Activated CD4-positive, alpha-beta T cell treated with anti-CD3 and anti-CD28 coated beads, Interleukin-2, amount 10 ng/mL, durations not matched to agents 24 days and 14 days (primary cell): ENCODE measurements around the gene ORC3. TPM values are rescaled to one million over a fixed set of nuclear protein-coding genes. Genes with fewer than 3 reads are reported as not detected.
"Not testable (repeated sequence)": the region's sequence is repeated elsewhere in the genome, so short reads cannot be mapped to it uniquely, and the experiment has no call there.

Experiments
- DNase-seq: peaks from one replicate; pipeline ENCODE4 v3.0.0; 2022
- H3K27ac Mint-ChIP-seq: one replicate; pipeline ENCODE4 v1.8.0; 2022; ENCODE audit warnings: mild to moderate bottlenecking, mixed read lengths
- H3K27me3 Mint-ChIP-seq: one replicate; pipeline ENCODE4 v1.8.0; 2022; ENCODE audit warnings: mixed read lengths
- H3K36me3 Mint-ChIP-seq: one replicate; pipeline ENCODE4 v1.8.0; 2022; ENCODE audit warnings: low read depth, mild to moderate bottlenecking, mixed read lengths
- H3K4me1 Mint-ChIP-seq: one replicate; pipeline ENCODE4 v1.8.0; 2021; ENCODE audit warnings: mixed read lengths
- H3K4me3 Mint-ChIP-seq: one replicate; pipeline ENCODE4 v1.8.0; 2022; ENCODE audit warnings: mild to moderate bottlenecking, moderate library complexity, mixed read lengths
- H3K9me3 Mint-ChIP-seq: one replicate; pipeline ENCODE4 v1.8.0; 2021; ENCODE audit warnings: mixed read lengths
- intact Hi-C: fragments of 100-400 bp; cut with micrococcal nuclease; formaldehyde crosslinking; loops from one replicate; pipeline ENCODE4 v1.15.1; 2023
- total RNA-seq: library from RNA; stranded (reverse); gene quantifications from 2 replicates; pipeline ENCODE4 v1.2.3, GENCODE V29; 2022

ORC3 gene
- total RNA-seq, 1 donor from 2014 or later: 38.6 TPM

DNA sequence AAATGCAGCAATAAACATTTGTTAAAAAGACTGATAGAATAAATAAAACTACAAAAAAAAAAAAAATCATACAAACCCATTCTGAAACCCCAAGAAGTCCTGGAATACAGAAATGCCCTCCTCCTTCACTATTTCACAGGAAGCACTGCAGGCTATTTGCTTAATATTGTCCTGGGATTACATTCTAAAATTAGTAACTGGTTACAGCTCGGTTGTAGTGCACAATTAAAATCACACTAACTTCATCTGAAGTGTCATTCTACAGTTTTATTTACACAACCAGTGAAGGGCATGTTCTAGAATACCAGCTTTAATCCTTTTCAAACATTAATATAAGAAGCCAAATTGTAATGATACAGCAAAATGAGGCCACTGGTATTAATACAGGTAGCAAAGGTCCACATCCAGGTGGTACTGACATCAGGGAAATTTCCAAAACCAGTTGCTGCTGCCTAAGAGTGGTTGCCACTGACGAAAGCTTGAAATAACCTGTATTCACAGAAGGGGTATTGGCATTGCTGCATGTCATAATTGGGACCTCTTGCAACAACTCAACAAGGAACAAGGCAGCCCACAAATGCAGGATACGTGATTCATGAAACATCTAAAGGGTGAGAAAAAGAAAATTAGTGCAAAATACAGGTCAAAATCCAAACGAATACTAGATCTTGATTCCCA lies 85.2 kb downstream of the ORC3 start:
- peaks cover 64% of the 10 kb centered on the region for H3K36me3 Mint-ChIP-seq

DNA sequence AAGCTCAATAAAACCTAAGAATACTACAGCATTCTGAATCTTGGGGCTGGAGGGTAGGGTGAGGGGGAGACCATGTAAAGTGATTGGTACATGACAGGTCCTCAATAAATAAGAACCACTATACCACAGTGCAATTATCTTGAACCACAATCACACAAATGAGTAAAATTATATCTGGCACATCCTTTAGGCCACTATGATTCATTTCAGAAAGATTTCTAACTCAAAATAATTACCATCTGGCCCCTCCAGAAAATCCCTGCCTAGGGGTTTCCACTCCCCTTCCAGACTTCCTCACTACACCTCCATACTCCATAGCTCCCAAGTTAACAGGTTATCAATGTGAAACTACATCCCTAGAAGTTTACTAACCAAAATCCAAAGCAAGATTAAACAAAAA lies 92.4 kb downstream of the ORC3 start:
- H3K9me3 Mint-ChIP-seq: peaks cover 4% of the 10 kb centered on the region
- peaks cover 42% of the 10 kb centered on the region for H3K36me3 Mint-ChIP-seq
- no peaks in the 10 kb centered on the region for H3K27me3 Mint-ChIP-seq
- H3K27ac Mint-ChIP-seq: peak overlapping the region; percentile 47
- intact Hi-C loops: loop anchor here (2.0 kb wide), 1 partner anchor 16 kb away; no protein-coding TSS in a partner anchor
- no peak overlapping the region for H3K4me3 Mint-ChIP-seq
- peaks cover 33% of the 10 kb centered on the region for H3K4me1 Mint-ChIP-seq
- no peak for DNase-seq

More for the DNA sequence above, 85.2 kb downstream of the ORC3 start:
- no peaks in the 10 kb centered on the region for H3K27me3 Mint-ChIP-seq
- no peak overlapping the region for H3K4me3 Mint-ChIP-seq
- H3K9me3 Mint-ChIP-seq: no peaks in the 10 kb centered on the region
- H3K4me1 Mint-ChIP-seq: peaks cover 22% of the 10 kb centered on the region
- intact Hi-C loops: no loop called here
- no peak overlapping the region for H3K27ac Mint-ChIP-seq
- no peak for DNase-seq

DNA sequence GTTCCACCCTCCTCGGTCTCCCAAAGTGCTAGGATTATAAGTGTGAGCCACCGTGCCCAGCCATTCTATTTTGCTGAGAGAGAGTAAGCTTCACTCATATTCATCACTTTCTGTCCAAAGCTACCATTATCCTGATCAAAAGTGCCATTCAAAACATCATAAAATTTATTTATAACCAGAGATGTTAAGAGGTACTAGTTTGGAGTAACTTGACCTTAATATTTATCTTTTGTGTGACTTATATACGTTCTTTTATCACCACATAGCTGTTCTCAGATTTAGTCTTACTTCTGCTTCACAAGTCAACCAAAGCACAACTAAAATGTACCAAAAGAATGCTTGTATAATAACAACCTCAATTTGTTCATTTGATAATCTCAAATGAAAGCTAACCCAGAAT lies 94.0 kb downstream of the ORC3 start:
- peaks cover 27% of the 10 kb centered on the region for H3K4me1 Mint-ChIP-seq
- peaks cover 4% of the 10 kb centered on the region for H3K9me3 Mint-ChIP-seq
- no peak overlapping the region for H3K27ac Mint-ChIP-seq
- no peak overlapping the region for H3K4me3 Mint-ChIP-seq
- DNase-seq: no peak
- intact Hi-C loops: loop anchor here (2.0 kb wide), 1 partner anchor 15 kb away; no protein-coding TSS in a partner anchor
- H3K36me3 Mint-ChIP-seq: peaks cover 31% of the 10 kb centered on the region
- H3K27me3 Mint-ChIP-seq: no peaks in the 10 kb centered on the region

DNA sequence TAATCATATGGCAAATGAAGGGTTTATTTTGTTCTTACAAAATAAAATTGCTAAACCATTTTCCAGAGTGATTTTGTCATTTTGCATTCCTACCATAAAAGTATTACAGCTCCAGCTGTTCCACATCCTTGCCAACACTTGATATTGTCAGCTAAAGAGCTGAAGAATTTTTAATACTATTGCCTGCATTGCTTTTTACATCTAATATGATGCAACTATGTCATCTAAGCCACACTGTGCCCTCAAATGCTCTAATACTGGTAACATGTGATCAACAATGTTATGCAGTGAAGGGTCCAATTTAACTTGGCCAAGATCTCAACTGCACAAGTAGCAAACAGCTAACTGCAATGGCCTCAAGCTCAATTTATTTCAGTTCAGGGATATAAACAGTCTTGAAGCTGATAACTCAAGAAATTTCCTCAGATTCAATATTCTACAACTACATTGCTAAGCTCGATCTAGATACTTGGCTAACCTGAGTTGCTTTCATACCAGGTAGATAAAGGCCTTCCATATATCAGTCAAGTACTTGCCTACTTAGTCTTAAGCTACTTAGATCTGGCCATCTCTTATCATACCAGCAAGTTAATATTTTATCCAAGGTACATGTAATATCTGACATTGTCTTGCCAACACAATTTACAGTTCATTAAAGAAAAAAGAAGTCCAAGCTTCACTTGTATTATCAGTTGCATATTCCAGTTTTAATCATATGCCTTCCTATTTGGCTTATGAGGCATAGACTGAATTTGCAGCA lies 95.1 kb downstream of the ORC3 start:
- Mint-ChIP-seq H3K4me1 (peaks cover 23% of the 10 kb centered on the region), H3K27me3 (no peaks in the 10 kb centered on the region), H3K4me3 (no peak overlapping the region), H3K36me3 (peaks cover 24% of the 10 kb centered on the region), H3K27ac (no peak overlapping the region), H3K9me3 (peaks cover 4% of the 10 kb centered on the region)
- DNase-seq: no peak
- intact Hi-C loops: no loop called here

DNA sequence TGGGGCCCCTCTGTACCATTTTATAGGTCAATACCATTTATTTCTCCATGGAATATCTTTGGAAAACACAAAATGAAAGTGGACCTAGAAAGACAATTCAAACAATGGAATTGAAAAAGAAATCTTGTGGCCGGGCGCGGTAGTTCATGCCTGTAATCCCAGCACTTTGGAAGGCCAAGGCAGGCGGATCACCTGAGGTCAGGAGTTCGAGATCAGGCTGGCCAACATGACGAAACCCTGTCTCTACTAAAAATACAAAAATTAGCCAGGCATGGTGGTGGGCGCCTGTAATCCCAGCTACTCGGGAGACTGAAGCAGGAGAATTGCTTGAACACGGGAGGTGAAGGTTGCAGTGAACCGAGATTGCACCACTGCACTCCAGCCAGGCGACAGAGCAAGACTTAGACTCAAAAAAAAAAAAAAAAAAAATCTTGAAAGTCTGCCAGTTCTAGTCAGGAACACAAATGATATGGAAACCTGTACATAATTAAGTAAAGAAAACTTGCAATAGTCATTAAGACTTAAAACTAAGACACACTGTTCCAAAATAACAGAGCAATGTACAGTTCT lies 96.8 kb downstream of the ORC3 start:
- H3K4me3 Mint-ChIP-seq, H3K9me3 Mint-ChIP-seq, H3K27ac Mint-ChIP-seq, DNase-seq, intact Hi-C loops, H3K27me3 Mint-ChIP-seq: not testable (repeated sequence)
- Mint-ChIP-seq H3K36me3 (peaks cover 22% of the 10 kb centered on the region), H3K4me1 (peaks cover 28% of the 10 kb centered on the region)

DNA sequence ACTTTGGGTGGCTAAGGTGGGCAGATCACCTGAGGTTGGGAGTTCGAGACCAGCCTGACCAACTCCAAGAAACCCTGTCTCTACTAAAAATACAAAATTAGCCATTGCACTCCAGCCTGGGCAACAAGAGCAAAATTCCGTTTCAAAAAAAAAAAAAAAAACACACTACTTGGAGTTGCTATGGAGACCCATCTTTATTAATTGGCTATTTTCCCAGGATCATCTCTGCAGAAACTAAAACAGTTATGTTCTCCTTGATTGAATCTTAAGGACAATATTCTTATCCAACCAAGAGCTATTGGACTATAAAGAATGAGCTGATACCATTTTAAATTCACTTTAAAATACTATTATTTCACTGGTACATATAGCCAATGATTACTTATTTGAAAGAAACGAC lies 97.4 kb downstream of the ORC3 start:
- no peak for DNase-seq
- Mint-ChIP-seq H3K4me1 (peaks cover 28% of the 10 kb centered on the region), H3K9me3 (peaks cover 4% of the 10 kb centered on the region), H3K36me3 (peaks cover 21% of the 10 kb centered on the region), H3K27ac (no peak overlapping the region), H3K27me3 (no peaks in the 10 kb centered on the region), H3K4me3 (no peak overlapping the region)
- intact Hi-C loops: no loop called here

DNA sequence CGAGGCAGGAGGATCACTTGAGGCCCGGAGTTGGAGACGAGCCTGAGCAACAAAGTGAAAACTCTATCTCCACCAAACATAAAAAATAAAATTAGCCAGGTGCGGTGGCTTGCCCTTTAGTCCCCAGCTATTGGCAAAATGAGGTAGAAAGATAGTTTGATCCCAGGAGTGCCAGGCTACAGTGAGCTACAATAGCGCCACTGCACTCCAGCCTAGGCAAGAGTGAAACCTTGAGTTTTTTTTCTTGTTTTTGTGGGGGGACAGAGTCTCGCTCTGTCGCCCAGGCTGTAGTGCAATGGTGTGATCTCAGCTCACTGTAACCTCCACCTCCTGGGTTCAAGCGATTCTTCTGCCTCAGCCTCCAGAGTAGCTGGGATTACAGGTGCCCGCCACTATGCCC lies 98.0 kb downstream of the ORC3 start:
- H3K4me3 Mint-ChIP-seq, DNase-seq, H3K9me3 Mint-ChIP-seq, H3K27ac Mint-ChIP-seq, intact Hi-C loops, H3K27me3 Mint-ChIP-seq: not testable (repeated sequence)
- peaks cover 19% of the 10 kb centered on the region for H3K36me3 Mint-ChIP-seq
- peaks cover 25% of the 10 kb centered on the region for H3K4me1 Mint-ChIP-seq

DNA sequence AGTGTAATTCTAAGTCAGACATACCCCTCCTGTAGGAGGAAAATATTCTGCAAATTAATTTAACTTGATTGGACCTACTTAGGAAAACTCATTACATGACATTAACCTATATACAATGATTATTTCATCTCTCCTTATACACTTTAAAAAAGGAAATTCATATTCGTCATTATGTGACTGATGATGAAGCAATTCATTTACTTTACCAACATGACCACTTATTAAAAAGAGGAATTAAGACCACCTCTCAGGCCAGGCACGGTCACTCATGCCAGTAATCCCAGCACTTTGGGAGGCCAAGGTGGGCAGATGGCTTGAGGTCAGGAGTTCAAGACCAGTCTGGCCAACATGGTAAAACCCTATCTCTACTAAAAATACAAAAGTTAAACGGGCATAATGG lies 100.5 kb downstream of the ORC3 start:
- Mint-ChIP-seq H3K9me3 (peaks cover 4% of the 10 kb centered on the region), H3K27ac (no peak overlapping the region), H3K4me3 (no peak overlapping the region), H3K4me1 (peaks cover 27% of the 10 kb centered on the region), H3K27me3 (no peaks in the 10 kb centered on the region), H3K36me3 (peaks cover 21% of the 10 kb centered on the region)
- no peak for DNase-seq
- intact Hi-C loops: no loop called here

DNA sequence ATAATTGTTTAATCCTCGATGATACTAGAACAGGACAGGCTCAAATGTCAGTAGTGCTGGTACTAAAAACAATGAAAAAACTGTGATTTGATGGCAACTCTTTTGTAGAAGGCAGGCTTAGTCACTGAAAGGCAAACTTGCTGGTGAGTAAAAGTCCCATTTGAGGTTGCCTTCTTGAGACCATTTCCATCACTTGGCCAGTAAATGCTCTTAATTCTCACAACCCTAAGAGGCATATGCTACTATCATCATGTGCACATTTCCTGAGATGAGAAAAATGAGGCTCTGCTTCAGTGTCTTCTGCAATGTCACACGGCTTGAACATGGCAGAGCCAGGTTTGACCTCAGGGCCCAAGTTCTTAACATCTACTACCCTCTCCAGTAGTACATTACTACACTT lies 102.2 kb downstream of the ORC3 start:
- peaks cover 15% of the 10 kb centered on the region for H3K36me3 Mint-ChIP-seq
- intact Hi-C loops: no loop called here
- H3K27ac Mint-ChIP-seq: no peak overlapping the region
- H3K4me3 Mint-ChIP-seq: no peak overlapping the region
- no peaks in the 10 kb centered on the region for H3K27me3 Mint-ChIP-seq
- no peak for DNase-seq
- peaks cover 32% of the 10 kb centered on the region for H3K4me1 Mint-ChIP-seq
- peaks cover under 1% of the 10 kb centered on the region for H3K9me3 Mint-ChIP-seq

DNA sequence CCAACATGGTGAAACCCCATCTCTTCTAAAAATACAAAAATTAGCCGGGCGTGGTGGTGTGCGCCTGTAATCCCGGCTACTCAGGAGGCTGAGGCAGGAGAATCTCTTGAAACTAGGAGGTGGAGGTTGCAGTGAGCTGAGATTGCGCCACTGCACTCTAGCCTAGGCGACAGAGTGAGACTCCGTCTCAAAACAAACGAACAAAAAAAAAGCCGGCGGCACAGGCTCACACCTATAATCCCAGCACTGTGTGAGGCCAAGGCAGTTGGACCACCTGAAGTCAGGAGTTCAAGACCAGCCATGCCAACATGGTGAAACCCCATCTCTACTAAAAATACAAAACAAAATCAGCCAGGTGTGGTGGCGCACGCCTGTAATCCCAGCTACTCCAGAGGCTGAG lies 106.9 kb downstream of the ORC3 start:
- intact Hi-C loops, DNase-seq, H3K27me3 Mint-ChIP-seq, H3K9me3 Mint-ChIP-seq, H3K27ac Mint-ChIP-seq, H3K4me3 Mint-ChIP-seq: not testable (repeated sequence)
- Mint-ChIP-seq H3K36me3 (peaks cover 27% of the 10 kb centered on the region), H3K4me1 (peaks cover 41% of the 10 kb centered on the region)

DNA sequence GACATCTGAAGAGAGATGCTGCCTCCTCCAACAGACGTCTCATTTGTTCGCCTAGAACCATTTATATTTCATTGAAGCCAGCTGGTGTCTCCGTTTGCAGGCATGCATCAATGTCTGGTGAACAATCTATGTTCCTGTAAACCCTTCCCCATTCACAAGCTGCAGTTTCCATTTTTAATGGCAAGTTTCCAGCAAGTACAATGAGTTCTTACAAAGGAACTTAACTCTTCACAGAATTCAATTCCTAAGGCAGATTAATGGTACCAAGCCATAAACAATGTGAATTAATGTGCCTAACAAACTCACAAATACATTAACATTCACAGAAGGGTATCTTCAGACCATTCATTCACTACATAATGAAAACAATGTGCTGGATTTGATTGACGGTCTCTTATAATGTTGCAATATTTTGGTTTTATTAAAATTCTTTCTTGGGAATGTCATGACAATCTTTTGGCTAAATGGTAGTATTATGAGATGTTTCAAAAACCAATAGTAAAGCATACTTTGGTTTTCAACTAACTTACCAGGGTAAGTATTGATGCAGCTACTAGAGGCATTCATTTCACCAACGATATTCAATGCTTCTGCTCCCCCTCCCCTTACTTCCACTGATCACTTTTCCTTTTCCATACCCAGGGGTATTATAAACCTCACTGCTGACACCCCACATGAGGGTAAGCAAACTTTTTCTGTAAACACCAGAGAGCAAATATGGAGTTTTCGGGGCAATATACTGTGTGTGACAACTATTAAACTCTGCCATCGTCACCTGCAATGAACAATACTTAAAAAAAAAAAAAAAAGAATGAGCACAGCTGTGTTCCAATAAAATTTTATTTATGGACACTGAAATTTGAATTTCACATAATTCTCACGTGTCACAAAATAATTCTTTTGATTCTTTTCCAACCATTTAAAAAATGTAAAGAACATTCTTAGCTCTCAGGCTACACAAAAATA lies 107.9 kb downstream of the ORC3 start:
- intact Hi-C loops: loop anchor here (2.0 kb wide), 1 partner anchor 15 kb away; no protein-coding TSS in a partner anchor
- Mint-ChIP-seq H3K36me3 (peaks cover 27% of the 10 kb centered on the region), H3K4me1 (peaks cover 42% of the 10 kb centered on the region), H3K4me3 (peak overlapping the region; percentile 97), H3K9me3 (no peaks in the 10 kb centered on the region), H3K27me3 (no peaks in the 10 kb centered on the region), H3K27ac (peak overlapping the region; percentile 80)
- no peak for DNase-seq

DNA sequence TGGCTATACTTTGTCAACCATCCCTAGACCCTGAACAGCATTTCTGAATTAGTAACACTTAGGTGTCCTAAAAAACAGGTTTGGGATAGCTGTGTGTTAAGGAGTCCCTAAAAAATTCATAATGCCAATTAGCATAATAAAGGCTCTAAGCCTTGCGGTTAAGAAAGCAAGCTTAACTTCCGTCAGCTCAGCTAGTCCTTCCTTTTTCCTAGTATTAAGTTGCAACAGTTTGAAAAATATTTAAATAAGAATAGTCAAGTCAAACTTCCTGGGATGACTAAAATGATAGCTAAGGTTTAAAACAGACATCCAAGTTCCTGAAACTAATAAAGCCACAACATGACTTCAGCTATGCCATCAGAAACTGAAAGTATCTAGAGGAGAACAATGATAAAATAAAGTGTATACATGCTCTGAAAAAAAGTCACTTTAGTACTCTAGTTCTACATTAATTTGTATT lies 108.6 kb downstream of the ORC3 start:
- Mint-ChIP-seq H3K9me3 (no peaks in the 10 kb centered on the region), H3K4me3 (peak overlapping the region; percentile 97), H3K27ac (peak overlapping the region; percentile 65), H3K27me3 (no peaks in the 10 kb centered on the region), H3K36me3 (peaks cover 25% of the 10 kb centered on the region), H3K4me1 (peaks cover 42% of the 10 kb centered on the region)
- intact Hi-C loops: loop anchor here (2.0 kb wide), 1 partner anchor 16 kb away; no protein-coding TSS in a partner anchor
- no peak for DNase-seq

DNA sequence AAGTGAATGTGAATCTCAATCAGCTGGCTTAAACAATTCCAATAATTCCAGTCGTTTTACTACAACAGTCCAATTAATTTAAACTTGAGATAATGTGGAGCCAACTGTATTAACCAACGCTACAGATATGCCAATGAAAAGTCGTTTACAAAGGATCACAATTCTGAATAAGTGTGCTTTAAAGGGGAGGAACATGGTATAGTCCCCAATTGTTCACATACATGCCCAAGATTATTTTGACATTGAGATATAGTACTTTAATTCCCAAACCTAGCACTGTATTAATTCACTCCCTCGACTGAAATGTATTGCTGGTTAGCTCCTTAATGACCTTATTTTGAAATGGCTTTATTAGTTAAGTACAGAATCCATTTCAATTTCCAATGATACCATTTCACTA lies 109.6 kb downstream of the ORC3 start:
- peaks cover 21% of the 10 kb centered on the region for H3K36me3 Mint-ChIP-seq
- H3K9me3 Mint-ChIP-seq: no peaks in the 10 kb centered on the region
- DNase-seq: no peak
- H3K4me3 Mint-ChIP-seq: peak overlapping the region; percentile 97
- H3K27ac Mint-ChIP-seq: peak overlapping the region; percentile 65
- H3K4me1 Mint-ChIP-seq: peaks cover 35% of the 10 kb centered on the region
- intact Hi-C loops: loop anchor here (2.0 kb wide), 1 partner anchor 17 kb away; no protein-coding TSS in a partner anchor
- no peaks in the 10 kb centered on the region for H3K27me3 Mint-ChIP-seq
